GM18873 (cell line): Measurements from ENCODE around the gene MYB.
"Not testable (repeated sequence)": the region's sequence is repeated elsewhere in the genome, so short reads cannot be mapped to it uniquely, and the experiment has no call there.

ENCODE experiments used
- ATAC-seq: cut with Tn5 transposase; IDR thresholded peaks from one replicate; pipeline ENCODE4 v1.9.1; 2021; ENCODE audit warnings: mild to moderate bottlenecking, moderate library complexity, moderate number of reproducible peaks; ENCODE audit not compliant: unreplicated experiment, low FRiP score

The MYB gene

DNA sequence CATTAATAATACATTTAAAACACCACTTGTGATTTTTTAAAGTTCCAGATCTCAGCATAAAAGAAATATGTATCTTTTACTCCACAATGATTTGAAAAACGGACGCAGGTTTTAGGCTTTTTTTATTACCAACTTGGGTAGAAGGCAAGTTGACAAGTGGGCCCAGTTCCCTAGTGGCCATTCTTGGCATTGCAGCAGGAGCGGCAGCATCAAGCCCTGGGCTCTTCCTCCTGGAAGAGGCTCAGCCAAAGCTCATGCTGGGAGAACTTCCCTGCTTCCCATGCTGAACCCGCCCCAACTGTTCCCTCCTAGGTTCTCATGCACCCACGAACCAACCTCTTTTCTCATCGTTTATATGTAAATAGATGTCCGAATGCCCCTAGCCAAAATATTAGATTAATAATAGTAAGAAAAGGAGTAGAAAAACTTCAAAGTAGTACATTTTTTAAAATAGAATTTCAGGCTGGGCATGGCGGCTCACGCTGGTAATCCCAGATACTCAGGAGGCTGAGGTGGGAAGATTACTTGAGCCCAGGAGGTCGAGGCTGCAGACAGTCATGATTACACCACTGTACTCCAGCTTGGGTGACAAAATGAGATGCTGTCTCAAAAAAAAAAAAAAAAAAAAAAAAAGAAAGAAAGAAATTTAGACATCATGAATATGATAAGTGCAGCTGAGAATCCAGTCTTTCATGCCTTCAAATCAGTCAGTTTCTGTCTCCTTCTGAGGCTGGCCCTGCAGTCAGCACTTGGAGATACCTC is 18.2 kb upstream of the MYB start:
- ATAC-seq: no peak

DNA sequence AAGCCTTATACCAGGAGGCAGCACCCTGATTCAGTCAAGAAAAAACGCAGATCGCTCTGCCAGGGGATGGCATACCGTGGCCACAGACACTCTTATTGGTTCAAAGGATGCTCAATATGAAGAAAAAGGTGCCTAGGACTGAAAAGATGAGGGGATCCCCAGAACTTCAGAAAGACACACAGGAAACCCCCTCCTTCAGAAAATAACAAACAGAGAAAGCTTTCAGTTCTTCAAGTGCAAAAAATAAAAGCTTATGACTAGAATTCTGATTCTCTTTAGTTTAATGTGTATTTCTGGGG is 17.7 kb upstream of the MYB start:
- peak; percentile 76 for ATAC-seq

DNA sequence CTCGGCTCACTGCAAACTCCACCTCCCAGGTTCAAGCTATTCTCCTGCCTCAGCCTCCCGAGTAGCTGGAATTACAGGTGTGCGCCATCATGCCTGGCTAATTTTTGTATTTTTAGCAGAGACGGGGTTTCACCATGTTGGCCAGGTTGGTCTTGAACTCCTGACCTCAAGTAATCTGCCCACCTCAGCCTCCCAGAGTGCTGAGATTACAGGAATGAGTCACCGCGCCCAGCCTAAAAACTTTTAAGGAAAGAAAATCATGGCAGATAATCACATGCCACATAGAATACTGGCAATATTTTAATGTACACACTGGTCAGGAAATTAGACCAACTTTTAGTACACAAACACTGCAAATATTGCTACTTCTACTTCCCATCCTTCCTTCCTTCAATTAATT is 16.7 kb upstream of the MYB start:
- ATAC-seq: not testable (repeated sequence)

DNA sequence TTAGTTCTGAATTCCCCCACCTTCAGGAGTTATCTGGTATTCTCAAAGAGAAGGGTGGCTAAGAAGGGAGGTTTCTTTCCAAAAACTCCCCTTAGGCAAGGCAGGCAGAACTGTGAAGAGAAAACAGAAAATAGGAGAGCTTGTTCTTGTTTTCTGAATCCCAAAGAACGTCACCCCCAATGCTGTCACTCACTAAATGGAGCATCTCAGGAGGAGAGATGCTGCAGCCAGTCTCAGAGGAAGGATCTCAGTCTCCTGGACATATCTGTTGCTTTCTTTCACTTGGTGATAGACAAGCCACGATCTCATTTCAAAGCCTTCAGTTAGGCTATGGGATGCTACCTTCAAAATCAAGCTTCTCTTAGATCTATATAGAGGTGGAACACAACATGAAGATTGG is 16.1 kb upstream of the MYB start:
- ATAC-seq: no peak

DNA sequence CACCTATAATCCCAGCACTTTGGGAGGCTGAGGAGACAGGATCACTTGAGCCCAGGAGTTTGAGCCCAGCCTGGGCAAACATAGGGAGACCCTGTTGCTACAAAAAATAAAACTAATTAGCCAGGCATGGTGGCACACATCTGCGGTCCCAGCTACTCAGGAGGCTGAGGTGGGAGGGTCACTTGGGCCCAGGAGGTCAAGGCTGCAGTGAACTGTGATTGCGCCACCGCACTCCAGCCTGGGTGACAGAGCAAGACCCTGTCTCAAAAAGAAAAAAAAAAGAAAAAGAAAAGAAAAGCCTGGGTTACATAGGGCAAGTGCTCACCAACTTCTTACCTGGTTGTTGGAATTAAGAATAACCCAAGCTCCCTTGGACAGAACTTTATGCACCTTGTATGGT is 14.6 kb upstream of the MYB start:
- ATAC-seq: no peak

DNA sequence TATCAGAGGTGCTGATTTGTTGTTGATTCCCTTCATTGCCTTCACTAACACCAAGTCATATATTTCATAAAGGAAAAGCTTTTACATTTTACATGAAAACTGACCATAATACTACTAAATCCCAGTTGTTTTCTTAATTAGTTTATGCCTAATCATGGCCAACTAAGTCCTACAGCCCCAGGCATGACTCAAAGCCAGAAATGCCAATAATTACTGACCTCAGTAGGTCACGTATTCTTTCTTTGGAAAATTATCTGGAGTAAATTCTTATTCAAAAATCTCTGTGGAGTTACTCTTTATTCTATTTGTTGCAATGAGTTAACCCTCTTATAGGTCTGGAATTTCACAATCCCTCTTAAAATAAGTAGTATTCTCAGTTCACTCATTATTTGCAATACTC is 13.5 kb upstream of the MYB start:
- ATAC-seq: no peak

GRCh38 chr6:135168766-135169165 is 12.3 kb upstream of the MYB start:
- ATAC-seq: no peak

DNA sequence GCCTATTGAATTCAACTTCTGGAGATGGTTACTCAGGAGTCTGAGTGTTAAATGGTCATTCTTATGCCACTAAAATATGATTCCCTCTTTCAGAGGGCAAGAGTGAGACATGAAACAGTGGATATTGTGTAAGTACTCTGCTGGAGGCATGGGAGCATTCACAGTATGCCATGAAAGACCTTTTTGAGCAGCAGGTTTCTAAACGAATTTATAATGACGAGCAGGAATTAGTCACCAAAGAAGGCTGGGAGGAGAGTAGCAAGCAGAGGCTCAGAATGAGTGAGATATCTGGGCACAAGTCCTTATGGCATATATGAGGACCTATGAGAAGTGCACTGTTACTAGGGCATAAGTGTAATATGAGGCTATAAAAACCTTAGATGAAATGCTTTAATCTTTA is 10.9 kb upstream of the MYB start:
- no peak for ATAC-seq

DNA sequence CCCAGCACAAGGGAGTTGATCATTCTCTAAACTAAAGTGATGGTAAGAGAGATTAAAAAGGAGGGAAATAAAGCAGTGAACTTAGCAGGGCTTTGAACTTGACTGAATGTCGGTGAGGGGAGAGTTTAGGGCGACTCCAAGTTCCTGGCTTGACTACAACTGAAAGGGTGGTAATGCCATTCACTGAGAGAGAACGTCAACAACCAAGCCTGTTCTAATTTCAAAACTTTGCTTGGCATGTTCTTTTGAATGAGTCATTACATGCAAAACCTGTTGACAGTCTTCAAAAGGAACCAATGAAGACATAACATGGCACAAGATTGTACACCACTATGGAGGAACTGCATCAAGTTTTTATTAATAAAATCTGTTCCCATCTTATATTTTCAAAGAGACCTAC is 10.3 kb upstream of the MYB start:
- no peak for ATAC-seq

DNA sequence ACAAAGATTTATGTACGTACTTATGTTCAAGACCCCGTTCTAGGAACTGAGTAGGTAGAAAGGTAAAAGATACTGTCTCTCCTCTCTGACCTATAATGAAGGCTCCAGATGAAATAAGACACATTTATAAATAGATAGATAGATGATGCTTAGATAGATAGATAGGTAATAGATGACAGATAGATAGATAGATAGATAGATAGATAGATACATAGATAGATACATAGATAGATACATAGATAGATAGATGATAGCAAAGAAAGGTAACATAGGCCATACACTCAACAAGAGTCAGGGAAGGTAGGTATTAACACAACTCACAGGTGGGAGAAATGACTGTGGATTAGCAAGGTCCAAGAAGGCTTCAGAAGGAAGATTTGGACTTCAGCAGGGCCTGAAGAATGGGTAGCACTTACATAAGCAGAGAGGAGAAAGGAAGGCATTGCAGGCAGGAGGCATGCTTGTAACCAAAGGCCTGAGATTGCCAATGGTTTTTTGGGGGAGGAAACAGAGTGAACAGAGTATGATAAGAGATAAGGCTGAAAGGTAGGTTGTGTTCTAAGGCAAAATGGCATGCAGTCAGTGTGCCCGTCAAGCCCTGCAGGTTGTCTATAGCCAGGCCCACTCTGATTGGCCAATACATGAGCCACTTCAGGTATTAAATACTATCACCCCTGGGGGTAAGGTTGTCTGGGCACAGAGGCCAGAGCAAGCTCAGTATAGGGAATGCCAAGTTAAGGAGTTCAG is 7.7 kb upstream of the MYB start:
- ATAC-seq: no peak

DNA sequence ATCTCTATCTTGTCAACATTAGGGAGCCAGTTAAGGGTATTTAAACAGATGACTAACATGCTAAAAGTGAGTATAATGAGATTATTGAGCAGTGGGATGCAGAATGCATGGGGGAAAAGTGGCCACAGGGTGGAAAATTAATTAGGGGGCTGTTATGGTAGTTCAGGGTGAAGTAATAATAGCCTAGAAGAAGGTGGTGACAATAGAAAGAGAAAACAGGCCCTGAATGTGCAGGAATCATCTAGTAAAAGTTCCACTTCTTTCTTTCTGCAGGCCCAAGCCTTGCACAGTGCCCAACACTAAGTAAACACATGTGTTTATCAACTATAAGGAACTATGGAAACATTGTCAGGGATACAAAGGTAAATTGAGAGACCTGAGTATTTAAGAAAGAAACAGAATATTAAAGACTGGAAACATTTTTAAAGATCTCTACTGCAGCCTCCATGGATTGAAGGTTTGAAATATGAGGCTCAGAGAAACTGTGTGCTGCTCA is 7.1 kb upstream of the MYB start:
- no peak for ATAC-seq

- no peak for ATAC-seq
Measured at GRCh38 chr6:135176058-135176457, 5.0 kb upstream of the MYB start.

- no peak for ATAC-seq
Measured at GRCh38 chr6:135176464-135176863, 4.6 kb upstream of the MYB start.

- no peak for ATAC-seq
Measured at GRCh38 chr6:135179372-135179771, 1.7 kb upstream of the MYB start.

DNA sequence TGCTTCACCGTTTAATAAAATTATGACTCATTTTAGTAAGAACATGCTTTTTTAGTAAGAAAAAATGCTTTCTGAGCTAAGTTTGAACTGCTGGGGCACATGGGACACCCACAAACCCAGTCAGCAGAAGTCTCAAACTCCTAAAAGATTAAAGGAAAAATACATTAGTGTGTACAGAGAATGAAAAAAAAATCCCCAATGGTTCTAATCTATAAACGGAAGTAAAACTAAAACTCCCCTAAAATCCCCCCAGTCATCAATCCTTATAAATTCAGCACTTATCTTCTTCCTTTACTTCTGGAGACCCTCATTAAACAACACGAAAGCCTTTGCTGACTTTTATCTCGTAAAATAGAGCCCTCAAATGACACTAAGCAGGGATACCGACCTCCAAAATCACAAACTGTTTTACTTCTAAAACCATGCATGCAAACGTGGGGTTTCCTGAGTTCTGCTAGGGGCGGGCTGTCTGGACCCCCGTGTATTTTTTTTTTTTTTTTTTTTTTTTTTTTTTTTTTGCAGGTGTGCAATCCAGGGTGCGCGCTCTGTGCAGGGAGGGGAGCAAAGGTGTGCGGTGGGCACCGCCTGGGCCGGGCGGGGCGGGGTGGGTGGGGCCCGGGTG is 1.1 kb upstream of the MYB start:
- ATAC-seq: no peak

- no peak for ATAC-seq
Measured at GRCh38 chr6:135181333-135182070, 394 bp downstream of the MYB start.

GRCh38 chr6:135182071-135183001 is 1.2 kb downstream of the MYB start:
- ATAC-seq: peak; percentile 7

DNA sequence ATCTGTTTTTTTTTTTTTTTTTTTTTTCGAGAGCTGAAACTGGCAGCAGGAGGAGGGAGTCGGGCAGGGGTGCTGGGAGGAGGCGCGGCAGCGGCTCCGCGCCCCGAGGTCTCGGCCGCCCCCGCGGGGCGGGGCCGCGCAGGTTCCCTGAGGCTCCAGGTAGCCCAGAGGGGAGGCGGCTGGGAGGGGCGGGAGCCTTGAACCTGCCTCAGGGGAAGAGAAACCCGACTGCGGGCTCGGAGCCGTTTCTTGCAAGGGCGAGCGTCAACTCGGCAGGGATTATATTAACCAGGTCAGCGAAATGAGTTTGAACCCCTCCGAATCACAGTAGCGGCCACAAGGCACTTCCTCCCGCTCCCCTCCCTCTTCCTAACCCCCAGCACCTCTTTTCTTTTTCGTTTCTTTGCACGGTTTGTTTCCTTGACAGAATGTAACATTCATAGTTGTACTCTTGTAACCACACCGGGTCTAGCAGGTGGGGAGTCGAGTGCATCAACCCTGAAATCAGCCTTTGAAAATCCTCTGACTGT is 2.0 kb downstream of the MYB start:
- ATAC-seq: peak; percentile 43

DNA sequence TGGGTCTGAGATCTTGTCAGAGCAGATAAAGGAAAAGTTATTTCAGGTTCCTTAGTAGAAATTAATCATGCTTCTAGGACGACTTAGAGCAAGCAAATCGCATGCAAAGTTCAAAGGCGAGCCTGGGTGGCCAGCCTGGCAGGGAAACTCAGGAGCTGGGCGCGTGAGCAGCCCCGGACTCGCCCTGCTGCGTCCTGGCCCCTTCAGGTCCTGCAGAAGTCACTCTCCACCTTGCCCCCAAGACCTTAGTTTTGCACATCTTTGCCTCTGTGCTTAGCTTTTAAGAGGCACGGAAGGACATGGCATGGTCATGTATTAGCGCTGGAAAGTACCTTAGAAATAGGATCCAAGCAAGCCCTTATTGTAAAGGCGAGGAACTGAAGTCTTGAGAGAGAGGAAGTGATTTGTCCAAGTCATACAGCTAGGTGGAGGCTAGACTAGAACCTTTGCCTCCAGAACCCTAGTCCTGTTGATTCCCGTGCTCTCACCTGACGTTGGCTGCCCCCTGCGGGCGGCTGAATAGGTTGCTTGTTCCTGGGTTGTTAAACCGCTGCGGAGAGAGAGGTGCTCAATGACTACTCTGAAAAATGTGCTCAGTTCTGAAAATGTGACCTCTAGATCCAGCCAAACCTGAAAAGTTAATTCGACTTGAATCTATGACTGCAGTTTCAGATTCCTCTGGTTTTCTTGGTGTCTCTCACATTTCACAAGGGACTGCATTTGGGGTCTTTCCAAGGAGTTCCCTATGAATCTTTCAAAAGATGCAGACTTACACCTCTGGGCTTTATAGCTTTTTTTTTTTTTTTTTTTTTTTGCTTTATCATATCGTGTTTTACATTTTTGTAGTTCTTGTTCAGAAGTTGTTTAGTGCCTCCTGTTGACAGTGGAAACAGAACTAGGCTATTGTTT is 2.7 kb downstream of the MYB start:
- peak; percentile 38 for ATAC-seq
